Stimulated activated CD8-positive, alpha-beta memory T cell treated with anti-CD3 and anti-CD28 coated beads, Interleukin-7, amount 100 ng/mL, for 1 hour (primary cell): ENCODE data around the gene ASIC3.
A peak's percentile ranks its signal among the peaks of the same experiment; 100 is the strongest.
"Not testable (repeated sequence)": the region's sequence is repeated elsewhere in the genome, so short reads cannot be mapped to it uniquely, and the experiment has no call there.

Source experiments
- DNase-seq, 2 donors: peaks; one replicate each; pipeline ENCODE4 v3.0.0-alpha.2; 2020; ENCODE audit warnings: low read depth in 2 of 2

The ASIC3 gene

GRCh38 chr7:151013733-151014497, 34.4 kb upstream of the ASIC3 start:
- DNase-seq: peak; percentile 70 to 76

DNA sequence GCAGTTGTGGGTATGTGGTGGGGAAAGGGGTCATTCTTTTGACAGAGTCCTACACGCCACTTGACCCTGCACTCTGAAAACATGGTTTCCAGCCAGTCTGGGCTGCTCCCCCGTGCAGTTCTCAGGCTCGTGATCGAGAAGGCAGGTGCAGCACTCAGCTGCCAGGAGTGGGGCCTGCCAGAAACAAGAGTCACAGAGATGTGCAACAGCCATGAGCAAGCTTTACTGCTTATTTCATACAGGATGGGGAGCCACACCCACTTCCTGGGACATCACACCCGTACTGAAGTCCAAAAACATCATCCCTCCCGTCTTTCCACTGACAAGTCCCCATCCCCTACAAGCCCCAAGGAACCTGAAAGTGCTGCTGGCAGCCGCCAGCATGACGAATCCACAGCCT, 33.4 kb upstream of the ASIC3 start:
- DNase-seq: no peak

- DNase-seq: no peak
Observed at GRCh38 chr7:151015967-151016366, 32.4 kb upstream of the ASIC3 start.

DNA sequence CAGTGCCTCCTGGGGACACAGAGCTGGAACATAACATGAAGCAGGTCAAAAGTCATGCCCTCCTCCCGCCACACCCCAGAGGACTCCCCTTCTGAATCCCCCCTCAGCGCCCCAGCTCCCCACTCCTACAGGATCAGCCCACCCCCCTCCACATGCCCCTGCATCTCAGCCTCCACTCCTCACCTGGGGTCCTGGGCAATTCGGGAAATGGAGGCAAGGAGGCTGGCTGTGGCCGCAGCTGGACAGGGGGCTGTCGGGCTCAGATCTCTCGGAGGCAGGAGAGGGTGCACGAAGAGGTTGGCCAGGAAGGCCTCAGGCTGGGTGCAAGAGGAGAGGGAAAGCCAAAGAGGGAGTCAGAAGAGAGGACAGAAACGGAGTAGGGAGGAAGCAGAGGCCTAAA, 31.8 kb upstream of the ASIC3 start:
- DNase-seq: no peak

DNA sequence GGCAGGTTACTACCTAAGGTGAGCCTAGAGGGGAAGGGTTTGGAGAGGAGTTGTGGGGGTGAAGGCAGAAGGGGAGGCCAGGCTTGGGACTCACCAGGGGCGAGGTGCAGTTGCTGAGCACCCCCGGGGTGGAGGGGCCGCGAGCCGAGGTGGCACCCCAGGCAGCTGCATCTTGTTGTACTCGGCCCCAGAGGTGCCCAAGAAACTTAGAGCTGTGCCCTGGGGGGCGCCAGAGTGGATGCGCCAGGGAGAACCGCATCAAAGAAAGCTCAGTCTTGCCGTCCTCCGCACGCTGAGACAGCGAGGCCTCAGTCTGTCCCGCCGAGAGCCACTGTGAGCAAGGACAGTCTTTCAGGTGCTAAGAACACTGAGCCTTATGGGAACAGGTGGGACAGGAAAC, 31.4 kb upstream of the ASIC3 start:
- DNase-seq: no peak

DNA sequence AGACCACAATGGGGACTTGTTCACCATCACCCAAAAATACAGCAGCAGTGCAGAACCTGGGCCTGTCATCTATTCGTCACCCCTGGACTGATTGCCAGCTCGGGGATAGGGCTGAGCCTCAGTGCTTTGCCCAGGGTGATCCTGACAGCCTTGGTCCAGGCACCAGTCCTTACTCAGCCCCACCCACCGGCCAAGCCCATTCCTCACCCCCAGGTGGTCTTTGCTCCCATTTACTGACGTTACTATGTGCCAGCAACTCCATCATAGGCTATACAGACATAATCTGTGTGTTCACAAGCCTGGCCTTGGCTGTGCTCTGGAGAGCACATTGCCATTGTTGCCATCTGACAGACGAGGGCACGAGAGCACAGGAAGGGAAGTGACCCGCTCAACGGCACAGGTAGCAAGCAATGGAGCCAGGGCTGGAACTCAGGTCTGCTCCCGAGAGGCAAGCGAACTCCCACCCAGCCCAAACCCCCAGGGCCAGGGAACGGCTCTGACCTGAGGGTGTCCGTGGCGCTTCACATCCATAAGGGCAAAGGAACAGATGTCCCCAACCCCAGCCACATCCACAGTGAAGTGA, 30.9 kb upstream of the ASIC3 start:
- DNase-seq: no peak

DNA sequence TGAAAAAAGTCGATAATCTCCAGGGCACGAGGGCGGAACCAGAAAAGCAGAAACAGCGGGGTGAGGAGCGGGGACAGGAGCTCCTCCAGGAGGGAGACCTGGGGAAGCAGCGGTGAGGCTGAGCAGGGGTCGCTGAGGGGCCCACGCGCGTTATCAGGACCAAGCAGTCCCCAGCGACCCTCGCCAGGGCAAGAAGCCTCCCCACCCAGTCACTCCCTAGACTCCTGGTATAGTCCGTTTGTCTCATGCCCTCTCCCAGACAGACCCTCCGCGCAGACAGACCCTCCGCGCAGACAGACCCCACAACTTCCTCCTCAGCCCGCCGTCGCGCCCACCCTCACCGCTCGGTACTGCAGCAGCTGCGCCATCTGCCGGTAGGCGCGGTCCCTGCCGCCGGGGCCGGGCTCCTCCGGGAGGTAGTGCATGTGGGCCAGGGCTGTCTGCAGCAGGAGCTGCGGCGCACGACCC, 30.3 kb upstream of the ASIC3 start:
- DNase-seq: peak; percentile 59 to 76

DNA sequence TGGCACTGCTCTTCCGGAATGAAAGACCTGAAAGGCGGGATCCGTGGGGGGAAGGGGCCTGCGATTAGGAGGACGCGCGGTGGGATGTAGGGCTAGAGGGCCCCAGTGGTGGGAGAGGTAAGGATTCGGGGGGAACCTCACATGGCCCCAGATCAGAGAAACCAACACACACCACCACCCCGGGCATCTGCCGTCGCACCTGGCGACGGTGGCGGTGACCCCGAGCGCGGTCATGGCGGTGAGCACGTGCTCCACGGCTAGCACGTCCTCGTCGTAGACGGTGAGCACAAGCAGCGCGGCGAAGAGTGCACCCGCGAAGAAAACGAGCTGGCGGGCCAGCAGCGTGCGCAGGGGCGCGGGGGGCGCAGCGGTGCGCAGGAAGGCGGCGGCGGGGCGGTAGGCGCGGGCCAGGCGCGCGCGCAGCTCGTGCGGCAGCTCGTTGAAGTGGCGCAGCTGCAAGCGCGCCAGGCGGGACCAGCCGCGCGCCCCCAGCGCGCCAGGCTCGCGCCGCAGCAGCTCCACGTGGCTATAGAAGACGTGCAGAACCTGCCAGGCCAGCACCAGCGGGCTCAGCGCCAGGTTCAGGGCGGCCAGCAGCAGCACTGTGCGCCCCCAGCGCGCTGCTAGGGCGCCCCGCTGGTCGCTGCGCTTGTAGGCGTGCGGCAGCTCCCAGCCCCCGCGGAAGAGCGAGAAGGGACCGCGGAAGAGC, 29.8 kb upstream of the ASIC3 start:
- no peak for DNase-seq

GRCh38 chr7:151019130-151019447, 29.2 kb upstream of the ASIC3 start:
- no peak for DNase-seq

DNA sequence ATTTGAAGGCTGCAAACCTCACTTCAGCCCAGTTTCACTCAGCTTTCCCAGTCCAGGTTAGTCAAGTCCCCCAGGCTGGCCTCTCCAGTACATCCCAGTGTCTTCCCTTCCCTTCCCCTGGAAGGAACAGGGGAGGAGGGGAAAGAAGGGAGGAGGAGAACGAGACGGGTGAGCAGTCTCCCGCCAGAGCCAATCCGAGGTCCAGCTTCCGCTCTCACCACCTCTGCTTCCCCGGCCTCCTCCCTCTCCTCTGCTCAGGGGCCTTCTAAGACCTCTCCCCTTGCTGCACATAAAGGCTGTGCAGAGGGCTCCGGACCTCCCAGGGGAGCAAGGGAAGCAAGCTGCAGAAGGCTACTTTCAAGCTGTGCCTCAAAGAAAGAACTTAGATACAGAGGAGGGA, 28.1 kb upstream of the ASIC3 start:
- DNase-seq: no peak

GRCh38 chr7:151023232-151023631, 25.1 kb upstream of the ASIC3 start:
- no peak for DNase-seq

GRCh38 chr7:151024435-151025056, 23.8 kb upstream of the ASIC3 start, which contains the start of gene ATG9B:
Gene ATG9B, minus strand, starts transcription at chr7:151024494. Its CDS starts 71 bp downstream, at chr7:151024423.
- DNase-seq: no peak

DNA sequence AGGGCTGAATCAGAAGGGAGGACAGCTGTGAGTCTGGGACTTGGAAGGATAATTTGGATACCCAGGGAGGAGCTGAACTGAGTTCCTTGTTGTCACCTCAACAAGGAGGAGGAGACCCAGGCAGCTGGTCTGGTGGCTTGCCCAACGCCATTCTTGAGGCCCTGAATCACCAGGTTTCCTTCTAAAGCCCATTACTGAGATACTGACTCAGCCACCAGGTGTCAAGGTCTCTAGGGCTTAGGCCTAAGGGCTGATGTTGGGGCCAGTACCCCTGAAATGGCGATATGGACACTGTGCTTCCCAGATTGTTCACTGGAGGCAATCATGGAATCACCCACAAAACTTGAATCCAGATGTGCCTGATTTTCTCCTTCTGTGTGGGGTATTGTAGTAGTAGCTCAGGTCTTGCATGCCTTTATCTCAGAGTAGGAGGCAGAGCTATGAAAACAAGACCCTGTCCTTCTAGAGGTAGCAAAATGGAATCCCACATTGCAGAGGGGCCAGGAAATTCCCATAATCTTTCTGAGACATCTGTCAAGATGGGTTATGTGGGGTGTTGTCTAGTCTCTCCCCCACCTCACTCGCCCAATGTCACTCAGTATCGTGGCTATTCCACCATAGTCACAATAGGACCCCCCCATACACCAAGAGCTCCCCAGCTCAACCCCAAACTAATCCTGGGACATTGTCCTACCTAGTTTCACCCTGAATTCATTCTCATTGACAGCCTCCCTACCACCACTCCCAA, 22.2 kb upstream of the ASIC3 start:
- no peak for DNase-seq

- not testable (repeated sequence) for DNase-seq
Observed at GRCh38 chr7:151026771-151027727, 21.3 kb upstream of the ASIC3 start.

GRCh38 chr7:151027728-151028130, 20.6 kb upstream of the ASIC3 start:
- not testable (repeated sequence) for DNase-seq

GRCh38 chr7:151028131-151028947, 20.0 kb upstream of the ASIC3 start, which contains the start of gene ABCB8:
Gene ABCB8, plus strand, starts transcription at chr7:151028450. Its CDS starts 66 bp downstream, at chr7:151028516.
- peak; percentile 95 for DNase-seq

DNA sequence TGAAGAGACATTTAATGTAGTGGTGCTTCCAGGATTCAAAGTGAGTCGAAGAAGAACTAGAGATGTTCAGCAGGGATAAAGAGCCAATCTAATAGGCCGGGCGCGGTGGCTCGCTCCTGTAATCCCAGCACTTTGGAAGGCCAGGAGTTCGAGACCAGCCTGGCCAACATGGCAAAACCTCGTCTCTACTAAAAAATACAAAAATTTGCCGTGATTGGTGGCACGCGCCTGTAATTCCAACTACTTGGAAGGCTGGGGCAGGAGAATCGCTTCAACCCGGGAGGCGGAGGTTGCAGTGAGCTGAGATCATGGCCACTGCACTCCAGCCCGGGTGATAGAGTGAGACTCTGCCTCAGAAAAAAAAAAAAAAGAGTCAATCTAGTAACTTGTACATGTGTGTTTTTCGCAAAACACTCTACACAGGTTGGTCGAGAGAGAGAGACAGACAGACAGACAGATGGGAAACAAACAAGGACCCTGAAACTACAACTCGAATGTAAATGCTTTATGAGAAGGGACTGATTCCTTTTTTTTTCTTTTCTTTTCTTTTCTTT, 19.3 kb upstream of the ASIC3 start:
- DNase-seq: no peak

GRCh38 chr7:151031011-151031410, 17.3 kb upstream of the ASIC3 start:
- no peak for DNase-seq
